ENCODE data around the gene JADE1. TPM values are rescaled to one million over a fixed set of nuclear protein-coding genes. Genes with fewer than 3 reads are reported as not detected.

Gene JADE1
- total RNA-seq, 1 experiment from 2014 or later, result 192 TPM

DNA sequence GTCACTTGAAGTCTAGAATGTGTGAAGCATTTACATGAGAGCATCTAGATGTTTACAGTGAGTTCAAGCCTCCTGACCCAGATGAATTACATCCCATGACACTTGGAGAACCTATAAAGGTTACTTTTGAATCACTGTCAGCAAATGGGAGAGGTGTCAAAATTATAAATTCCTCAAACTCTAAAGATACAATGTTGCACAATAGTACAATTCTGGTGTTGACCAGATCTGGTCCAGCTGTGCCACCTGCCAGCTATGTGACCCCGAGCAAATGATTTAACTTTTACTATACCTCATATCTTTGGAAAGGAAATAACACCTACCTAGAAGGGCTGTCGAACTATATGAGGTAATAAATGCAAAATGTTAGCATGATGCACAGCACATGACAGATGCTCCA lies 69.8 kb downstream of the JADE1 start:
- H3K18ac ChIP-seq (ENCODE audit: insufficient read length, low read depth, low read length), result no peak overlapping the region
- no peak for DNase-seq
- no peaks in the 10 kb centered on the region for H3K27me3 ChIP-seq (ENCODE audit: insufficient read depth, low read length)
- no peak overlapping the region for H4K5ac ChIP-seq (ENCODE audit: insufficient read length, low read depth, low read length)
- H2AFZ ChIP-seq (ENCODE audit: low read length), result no peak overlapping the region
- TF ChIP-seq, protein P1, sequence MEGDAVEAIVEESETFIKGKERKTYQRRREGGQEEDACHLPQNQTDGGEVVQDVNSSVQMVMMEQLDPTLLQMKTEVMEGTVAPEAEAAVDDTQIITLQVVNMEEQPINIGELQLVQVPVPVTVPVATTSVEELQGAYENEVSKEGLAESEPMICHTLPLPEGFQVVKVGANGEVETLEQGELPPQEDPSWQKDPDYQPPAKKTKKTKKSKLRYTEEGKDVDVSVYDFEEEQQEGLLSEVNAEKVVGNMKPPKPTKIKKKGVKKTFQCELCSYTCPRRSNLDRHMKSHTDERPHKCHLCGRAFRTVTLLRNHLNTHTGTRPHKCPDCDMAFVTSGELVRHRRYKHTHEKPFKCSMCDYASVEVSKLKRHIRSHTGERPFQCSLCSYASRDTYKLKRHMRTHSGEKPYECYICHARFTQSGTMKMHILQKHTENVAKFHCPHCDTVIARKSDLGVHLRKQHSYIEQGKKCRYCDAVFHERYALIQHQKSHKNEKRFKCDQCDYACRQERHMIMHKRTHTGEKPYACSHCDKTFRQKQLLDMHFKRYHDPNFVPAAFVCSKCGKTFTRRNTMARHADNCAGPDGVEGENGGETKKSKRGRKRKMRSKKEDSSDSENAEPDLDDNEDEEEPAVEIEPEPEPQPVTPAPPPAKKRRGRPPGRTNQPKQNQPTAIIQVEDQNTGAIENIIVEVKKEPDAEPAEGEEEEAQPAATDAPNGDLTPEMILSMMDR (conservative IDR thresholded peaks at IDR 0.05), result no peak
- H2BK20ac ChIP-seq (ENCODE audit: low read depth, low read length, poor library complexity, severe bottlenecking), result no peak overlapping the region
- no peaks in the 10 kb centered on the region for H3K9me3 Mint-ChIP-seq
- H2BK5ac ChIP-seq (ENCODE audit: insufficient read length, low read length), result no peak overlapping the region
- H2BK120ac ChIP-seq (ENCODE audit: low read depth, low read length, poor library complexity, severe bottlenecking), result no peak overlapping the region
- no peaks in the 10 kb centered on the region for H4K20me1 ChIP-seq (ENCODE audit: control insufficient read depth, insufficient read depth, insufficient read length)
- no peak overlapping the region for H2BK12ac ChIP-seq (ENCODE audit: insufficient read length, low read depth, low read length)
- no peak overlapping the region for H3K27ac Mint-ChIP-seq
- H3K4me3 Mint-ChIP-seq, result no peak overlapping the region
- H3K56ac ChIP-seq (ENCODE audit: insufficient read length, low read depth, low read length), result no peak overlapping the region
- H3T11ph ChIP-seq (ENCODE audit: low read length), result no peak overlapping the region
- no peak overlapping the region for H3K9ac ChIP-seq (ENCODE audit: extremely low read depth, insufficient read length, low read length)
- no peak overlapping the region for H3K27ac ChIP-seq (ENCODE audit: insufficient read length, low read depth, low read length)
- no peak overlapping the region for H3K14ac ChIP-seq (ENCODE audit: insufficient read depth, low read length)
- peaks cover 4 to 23% of the 10 kb centered on the region in 2 experiments for H3K4me1 Mint-ChIP-seq
- H3K79me2 ChIP-seq (ENCODE audit: insufficient read depth, low read length), result no peaks in the 10 kb centered on the region
- H3K36me3 Mint-ChIP-seq (ENCODE audit: insufficient read depth in 1 of 3, low read depth in 3 of 3), result peaks cover 0 to 10% (median 0%) of the 10 kb centered on the region in 3 experiments; a peak in 2 of 7 replicates
- H3K27me3 Mint-ChIP-seq (ENCODE audit: low read depth), result no peaks in the 10 kb centered on the region
- no CpG with 5 or more reads among the region's 2 CpGs for WGBS (ENCODE audit: extremely low coverage, insufficient read length, low lambda C conversion rate)
- H3K4me1 ChIP-seq (ENCODE audit: insufficient read depth, low read length), result no peaks in the 10 kb centered on the region
- no peaks in the 10 kb centered on the region for H3K23me2 ChIP-seq (ENCODE audit: insufficient read length, low read depth, low read length, poor library complexity, severe bottlenecking)
- no peak overlapping the region for H2BK15ac ChIP-seq (ENCODE audit: low read depth, low read length)
- no peaks in the 10 kb centered on the region for H3K79me1 ChIP-seq (ENCODE audit: insufficient read depth, low read depth, low read length, poor library complexity, severe bottlenecking)
- no peak overlapping the region for H2AK5ac ChIP-seq (ENCODE audit: insufficient read length, low read length)
- H3K9me3 ChIP-seq (ENCODE audit: control insufficient read depth, low read depth, low read length), result no peaks in the 10 kb centered on the region
- H3K4ac ChIP-seq (ENCODE audit: low read depth, low read length), result no peak overlapping the region
- H4K91ac ChIP-seq (ENCODE audit: insufficient read length, low read depth, low read length), result no peak overlapping the region
- no peak overlapping the region for H3K4me2 ChIP-seq (ENCODE audit: insufficient read depth, insufficient read length, low read length)
- H4K8ac ChIP-seq (replicated peaks; ENCODE audit: insufficient read length, low read depth, low read length), result no peak overlapping the region
- no peak overlapping the region for H3K23ac ChIP-seq (ENCODE audit: insufficient read length, low read depth, low read length)

All from H9 (cell line).